ENCODE data around the gene CDC34. TPM values are rescaled to one million over a fixed set of nuclear protein-coding genes. Genes with fewer than 3 reads are reported as not detected.
A peak's percentile ranks its signal among the peaks of the same experiment; 100 is the strongest.

The CDC34 gene
- polyA plus RNA-seq, 2 of the 4 experiments (the other 2 are of a cell fraction) = 37.4 to 62.6 TPM

GRCh38 chr19:589693-590395, 58.3 kb downstream of the CDC34 start, which contains the start of gene HCN2:
TSS of gene HCN2 (plus strand) at chr19:589881. CDS start at chr19:589946, 65 bp downstream.
- FAIRE-seq (no peak), ATAC-seq (no peak), DNase-seq (ENCODE audit: low read depth in 1 of 2, low spot score in 1 of 2) (no peak)
- Histone ChIP-seq H3K4me2 (peak within 1 kb of the TSS; percentile 98), H3K9me3 (no peaks in the 10 kb centered on the region), H3K27ac (peak within 1 kb of the TSS; percentile 82 to 95), H3K4me3 (peak within 1 kb of the TSS; percentile 65), H3K4me1 (peaks cover 52% of the 10 kb centered on the region)
- WGBS (ENCODE audit: missing lambda C conversion rate) = no CpG with 5 or more reads among the region's 132 CpGs
- no peak for TF ChIP-seq CBX8 (IDR thresholded peaks at IDR 0.05)
- TF ChIP-seq SREBF2 (IDR thresholded peaks at IDR 0.05) = no peak
- TF ChIP-seq CHD2 (IDR thresholded peaks at IDR 0.05; ENCODE audit: low read length, partially characterized antibody) = no peak
- no peak for TF ChIP-seq PHF8 (IDR thresholded peaks at IDR 0.05; ENCODE audit: borderline replicate concordance, low read depth)
- no peak for TF ChIP-seq RFX5 (IDR thresholded peaks at IDR 0.05)
- POLR2A ChIA-PET = no interaction called here
- CTCF ChIA-PET = no interaction called here

- TF ChIP-seq TFCP2L1 (CRISPR knock-in tag; IDR thresholded peaks at IDR 0.05) (no peak), HEYL (CRISPR knock-in tag; IDR thresholded peaks at IDR 0.05) (no peak), MAX (IDR thresholded peaks at IDR 0.05) (peak; percentile 29; the same call in 1 of the 2 replicates), E2F6 (IDR thresholded peaks at IDR 0.05; ENCODE audit: borderline replicate concordance, low read depth) (0 out of 2 replicates have a peak, but pooled peaks have one; percentile 19), CHD2 (IDR thresholded peaks at IDR 0.05; ENCODE audit: low read length, partially characterized antibody) (no peak), EHF (CRISPR knock-in tag; IDR thresholded peaks at IDR 0.05) (no peak)
- no peak for ATAC-seq
- POLR2A ChIA-PET = no interaction called here
- no CpG with 5 or more reads among the region's 50 CpGs for WGBS (ENCODE audit: missing lambda C conversion rate)
- Histone ChIP-seq H3K4me1 (peaks cover 51% of the 10 kb centered on the region), H3K9me3 (no peaks in the 10 kb centered on the region), H3K27ac (peak overlapping the region; percentile 82 to 95), H3K4me2 (peak overlapping the region; percentile 89), H3K4me3 (peak overlapping the region; percentile 65)
- DNase-seq (ENCODE audit: low read depth in 1 of 2, low spot score in 1 of 2) = no peak
- no peak for FAIRE-seq
- CTCF ChIA-PET = no interaction called here
Measured at GRCh38 chr19:590396-590745, 58.8 kb downstream of the CDC34 start.

- Histone ChIP-seq H3K4me3 (peak overlapping the region; percentile 65), H3K27ac (peak overlapping the region; percentile 82 to 95), H3K4me1 (peaks cover 47% of the 10 kb centered on the region), H3K4me2 (peak overlapping the region; percentile 89), H3K9me3 (no peaks in the 10 kb centered on the region)
- ATAC-seq = no peak
- ChIA-PET POLR2A (no interaction called here), CTCF (no interaction called here)
- DNase-seq (ENCODE audit: low read depth in 1 of 2, low spot score in 1 of 2) = no peak
- TF ChIP-seq MAFK (IDR thresholded peaks at IDR 0.05; ENCODE audit: partially characterized antibody) (no peak), JUN (IDR thresholded peaks at IDR 0.05) (no peak), SREBF2 (IDR thresholded peaks at IDR 0.05) (no peak), CTCF (IDR thresholded peaks at IDR 0.05) (no peak), PBX3 (IDR thresholded peaks at IDR 0.05) (no peak), ZSCAN20 (CRISPR knock-in tag; IDR thresholded peaks at IDR 0.05) (no peak), USF2 (IDR thresholded peaks at IDR 0.05) (no peak), CBX8 (IDR thresholded peaks at IDR 0.05) (no peak), NPAS2 (CRISPR knock-in tag; IDR thresholded peaks at IDR 0.05; ENCODE audit: borderline replicate concordance) (no peak), CHD4 (IDR thresholded peaks at IDR 0.05; ENCODE audit: borderline replicate concordance) (no peak), RFX5 (IDR thresholded peaks at IDR 0.05) (no peak), JUNB (IDR thresholded peaks at IDR 0.05) (no peak), MAZ (IDR thresholded peaks at IDR 0.05; ENCODE audit: borderline replicate concordance, low read depth, low read length) (no peak), GATA3 (IDR thresholded peaks at IDR 0.05; ENCODE audit: borderline replicate concordance) (no peak), FOSB (CRISPR knock-in tag; IDR thresholded peaks at IDR 0.05) (no peak), FOSL2 (IDR thresholded peaks at IDR 0.05) (no peak), FOSL2 (CRISPR knock-in tag; IDR thresholded peaks at IDR 0.05) (no peak), MYC (IDR thresholded peaks at IDR 0.05; ENCODE audit: borderline replicate concordance, low read length) (no peak)
- FAIRE-seq = no peak
- 21% methylated on average over 10 of the region's 41 CpGs for WGBS (ENCODE audit: missing lambda C conversion rate)
Measured at GRCh38 chr19:590750-591098, 59.2 kb downstream of the CDC34 start.
